Fibroblast of mammary gland (primary cell): ENCODE results near the gene GSE1.

Source experiments
- DNase-seq: peaks from one replicate; pipeline ENCODE4 v3.0.0-alpha.2; 2010; ENCODE audit warnings: low read depth
- H3K4me3 ChIP-seq: 2 replicates; pipeline ENCODE4 v1.5.1; 2011; ENCODE audit warnings: low read depth, mild to moderate bottlenecking, low read length, moderate library complexity; ENCODE audit not compliant: control insufficient read depth
- CTCF ChIP-seq: conservative IDR thresholded peaks from 2 replicates; pipeline ENCODE4 v1.5.1; 2011; ENCODE audit warnings: low read depth, low read length, inconsistent platforms; ENCODE audit not compliant: control insufficient read depth, insufficient read depth

GSE1 gene

GRCh38 chr16:85624646-85625045 is 11.5 kb downstream of the GSE1 start:
- no peak for TF ChIP-seq CTCF
- no peak overlapping the region for H3K4me3 ChIP-seq
- DNase-seq = no peak

- no peak for TF ChIP-seq CTCF
- no peak for DNase-seq
These were observed 11.9 kb downstream of the GSE1 start for GRCh38 chr16:85625053-85625452.

GRCh38 chr16:85625485-85626117 is 12.5 kb downstream of the GSE1 start:
- no peak for TF ChIP-seq CTCF
- DNase-seq = no peak

More at GRCh38 chr16:85625053-85625452, 11.9 kb downstream of the GSE1 start:
- H3K4me3 ChIP-seq = no peak overlapping the region

GRCh38 chr16:85626191-85626981 is 13.3 kb downstream of the GSE1 start:
- no peak for TF ChIP-seq CTCF
- no peak for DNase-seq
- no peak overlapping the region for H3K4me3 ChIP-seq

More at GRCh38 chr16:85625485-85626117, 12.5 kb downstream of the GSE1 start:
- no peak overlapping the region for H3K4me3 ChIP-seq

- DNase-seq = no peak
- no peak for TF ChIP-seq CTCF
These were observed 14.0 kb downstream of the GSE1 start for GRCh38 chr16:85627089-85627488.

GRCh38 chr16:85627526-85628264 is 14.6 kb downstream of the GSE1 start:
- H3K4me3 ChIP-seq = no peak overlapping the region
- TF ChIP-seq CTCF = no peak
- no peak for DNase-seq

More at GRCh38 chr16:85627089-85627488, 14.0 kb downstream of the GSE1 start:
- no peak overlapping the region for H3K4me3 ChIP-seq
